ENCODE data around the gene EMP3. TPM values are rescaled to one million over a fixed set of nuclear protein-coding genes. Genes with fewer than 3 reads are reported as not detected.

The EMP3 gene
- total RNA-seq, 4 donors from 2014 or later, result 36.3 to 74.2 (median 56.5) TPM

GRCh38 chr19:48344892-48345291 lies 19.5 kb downstream of the EMP3 start:
- Histone ChIP-seq H3K4me3 (no peak overlapping the region), H3K9me3 (no peaks in the 10 kb centered on the region), H3K27ac (no peak overlapping the region), H3K4me1 (peaks cover 0 to 7% (median 0%) of the 10 kb centered on the region in 3 donors), H3K27me3 (no peaks in the 10 kb centered on the region), H3K36me3 (peaks cover 0 to 39% of the 10 kb centered on the region in 2 donors)
- no peak for ATAC-seq
- no peak for TF ChIP-seq POLR2A (IDR thresholded peaks at IDR 0.05)
- no peak for TF ChIP-seq POLR2AphosphoS5 (IDR thresholded peaks at IDR 0.05)
- TF ChIP-seq, protein P1, sequence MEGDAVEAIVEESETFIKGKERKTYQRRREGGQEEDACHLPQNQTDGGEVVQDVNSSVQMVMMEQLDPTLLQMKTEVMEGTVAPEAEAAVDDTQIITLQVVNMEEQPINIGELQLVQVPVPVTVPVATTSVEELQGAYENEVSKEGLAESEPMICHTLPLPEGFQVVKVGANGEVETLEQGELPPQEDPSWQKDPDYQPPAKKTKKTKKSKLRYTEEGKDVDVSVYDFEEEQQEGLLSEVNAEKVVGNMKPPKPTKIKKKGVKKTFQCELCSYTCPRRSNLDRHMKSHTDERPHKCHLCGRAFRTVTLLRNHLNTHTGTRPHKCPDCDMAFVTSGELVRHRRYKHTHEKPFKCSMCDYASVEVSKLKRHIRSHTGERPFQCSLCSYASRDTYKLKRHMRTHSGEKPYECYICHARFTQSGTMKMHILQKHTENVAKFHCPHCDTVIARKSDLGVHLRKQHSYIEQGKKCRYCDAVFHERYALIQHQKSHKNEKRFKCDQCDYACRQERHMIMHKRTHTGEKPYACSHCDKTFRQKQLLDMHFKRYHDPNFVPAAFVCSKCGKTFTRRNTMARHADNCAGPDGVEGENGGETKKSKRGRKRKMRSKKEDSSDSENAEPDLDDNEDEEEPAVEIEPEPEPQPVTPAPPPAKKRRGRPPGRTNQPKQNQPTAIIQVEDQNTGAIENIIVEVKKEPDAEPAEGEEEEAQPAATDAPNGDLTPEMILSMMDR (IDR thresholded peaks at IDR 0.05), result no peak
- no peak for TF ChIP-seq EP300 (IDR thresholded peaks at IDR 0.05)
- WGBS, 2 donors (ENCODE audit: low coverage in 1 of 2), result 100% methylated on average over 3 of the region's 6 CpGs; no CpG with 5 or more reads in 1 of the 2 donors

GRCh38 chr19:48346191-48346590 lies 20.8 kb downstream of the EMP3 start:
- TF ChIP-seq POLR2AphosphoS5 (IDR thresholded peaks at IDR 0.05), result no peak
- TF ChIP-seq, protein P1 (IDR thresholded peaks at IDR 0.05), result no peak
- TF ChIP-seq POLR2A (IDR thresholded peaks at IDR 0.05), result no peak
- TF ChIP-seq EP300 (IDR thresholded peaks at IDR 0.05), result no peak
- H3K27ac ChIP-seq, result no peak overlapping the region
- WGBS, 2 donors (ENCODE audit: low coverage in 1 of 2), result 100% methylated on average over 1 to 2 of the region's 2 CpGs

GRCh38 chr19:48348045-48348444 lies 22.7 kb downstream of the EMP3 start:
- H3K4me3 ChIP-seq, result no peak overlapping the region
- no peaks in the 10 kb centered on the region for H3K27me3 ChIP-seq
- no peaks in the 10 kb centered on the region for H3K9me3 ChIP-seq
- H3K4me1 ChIP-seq, result peaks cover 0 to 7% (median 0%) of the 10 kb centered on the region in 3 donors
- no peak for TF ChIP-seq POLR2AphosphoS5 (IDR thresholded peaks at IDR 0.05)
- no peak for ATAC-seq
- 25 to 54% methylated on average over 4 to 5 of the region's 5 CpGs for WGBS, 2 donors (ENCODE audit: low coverage in 1 of 2)
- H3K36me3 ChIP-seq, result peaks cover 0 to 12% of the 10 kb centered on the region in 2 donors
- no peak overlapping the region for H3K27ac ChIP-seq

More at GRCh38 chr19:48346191-48346590, 20.8 kb downstream of the EMP3 start:
- Histone ChIP-seq H3K9me3 (no peaks in the 10 kb centered on the region), H3K36me3 (peaks cover 0 to 30% of the 10 kb centered on the region in 2 donors), H3K4me1 (peaks cover 0 to 7% (median 0%) of the 10 kb centered on the region in 3 donors), H3K27me3 (no peaks in the 10 kb centered on the region), H3K4me3 (no peak overlapping the region)
- ATAC-seq, result no peak

- Histone ChIP-seq H3K9me3 (no peaks in the 10 kb centered on the region), H3K36me3 (peaks cover 0 to 8% of the 10 kb centered on the region in 2 donors), H3K27me3 (no peaks in the 10 kb centered on the region), H3K4me1 (peaks cover 0 to 7% (median 0%) of the 10 kb centered on the region in 3 donors), H3K4me3 (no peak overlapping the region), H3K27ac (no peak overlapping the region)
- WGBS, 2 donors (ENCODE audit: low coverage in 1 of 2), result 100% methylated on average over 1 of the region's 7 CpGs
- TF ChIP-seq POLR2AphosphoS5 (IDR thresholded peaks at IDR 0.05) (no peak), POLR2A (IDR thresholded peaks at IDR 0.05) (no peak), EP300 (IDR thresholded peaks at IDR 0.05) (no peak)
- TF ChIP-seq, protein P1 (IDR thresholded peaks at IDR 0.05), result no peak
- no peak for ATAC-seq
These were observed 23.4 kb downstream of the EMP3 start for GRCh38 chr19:48348737-48349136.

- TF ChIP-seq POLR2A (IDR thresholded peaks at IDR 0.05) (no peak), EP300 (IDR thresholded peaks at IDR 0.05) (no peak), POLR2AphosphoS5 (IDR thresholded peaks at IDR 0.05) (no peak)
- TF ChIP-seq, protein P1 (IDR thresholded peaks at IDR 0.05), result no peak
- Histone ChIP-seq H3K4me3 (no peak overlapping the region), H3K9me3 (no peaks in the 10 kb centered on the region), H3K4me1 (peaks cover 0 to 7% (median 0%) of the 10 kb centered on the region in 3 donors), H3K36me3 (peaks cover 0 to 8% of the 10 kb centered on the region in 2 donors), H3K27me3 (no peaks in the 10 kb centered on the region), H3K27ac (no peak overlapping the region)
- ATAC-seq, result no peak
- 89% methylated on average over 5 of the region's 5 CpGs; no CpG with 5 or more reads in 1 of the 2 donors for WGBS, 2 donors (ENCODE audit: low coverage in 1 of 2)
These were observed 25.5 kb downstream of the EMP3 start for GRCh38 chr19:48350856-48351255.

Measured in gastroesophageal sphincter (tissue), 4 donors.